GM18511 (cell line): Measurements from ENCODE around the gene ZBTB7B.

Source experiments
- ATAC-seq: cut with Tn5 transposase; IDR thresholded peaks from one replicate; pipeline ENCODE4 v1.9.1; 2021; ENCODE audit warnings: mild to moderate bottlenecking, moderate library complexity; ENCODE audit not compliant: unreplicated experiment

ZBTB7B gene

DNA sequence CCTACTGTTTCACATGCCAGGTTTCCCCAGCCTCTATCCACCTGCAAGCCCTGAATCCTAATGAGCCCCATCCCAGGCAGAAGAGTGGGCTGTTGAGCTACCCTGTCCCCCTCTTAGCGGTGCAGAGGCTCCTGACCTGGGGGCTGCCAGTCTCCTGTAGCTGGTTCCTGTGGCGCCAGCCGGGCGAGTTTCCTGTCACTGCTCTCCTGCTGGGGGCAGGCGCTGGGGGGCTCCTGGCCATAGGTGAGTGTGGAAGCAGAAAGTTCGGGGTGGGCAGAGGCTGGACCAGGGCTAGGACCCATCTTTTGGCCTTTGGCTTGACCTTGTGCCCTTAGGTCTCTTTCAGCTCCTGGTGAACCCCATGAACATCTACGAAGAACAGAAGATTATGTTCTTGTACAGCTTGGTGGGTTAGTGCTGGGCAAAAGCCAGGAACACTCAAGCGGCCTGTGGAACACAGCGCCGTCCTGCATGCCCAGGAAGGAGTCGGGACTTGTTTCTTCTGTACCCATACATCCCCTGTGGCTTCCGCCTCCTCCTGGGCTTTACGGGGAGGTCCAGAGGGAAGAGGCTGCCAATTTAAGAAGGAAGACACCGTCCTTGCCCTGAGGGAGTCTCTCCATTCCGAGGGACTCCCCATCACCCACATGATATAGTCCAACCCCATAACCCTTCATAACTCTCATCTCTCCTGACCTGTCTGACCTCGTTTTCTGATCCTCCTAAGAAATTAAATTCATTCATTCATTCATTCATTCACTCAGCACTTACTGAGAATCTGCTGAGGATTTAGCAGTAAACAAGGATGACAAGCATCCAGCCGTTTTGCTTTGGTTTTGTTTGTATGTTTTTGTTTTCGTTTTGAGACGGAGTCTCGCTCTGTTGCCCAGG lies 32.0 kb downstream of the ZBTB7B start:
- ATAC-seq, result no peak

DNA sequence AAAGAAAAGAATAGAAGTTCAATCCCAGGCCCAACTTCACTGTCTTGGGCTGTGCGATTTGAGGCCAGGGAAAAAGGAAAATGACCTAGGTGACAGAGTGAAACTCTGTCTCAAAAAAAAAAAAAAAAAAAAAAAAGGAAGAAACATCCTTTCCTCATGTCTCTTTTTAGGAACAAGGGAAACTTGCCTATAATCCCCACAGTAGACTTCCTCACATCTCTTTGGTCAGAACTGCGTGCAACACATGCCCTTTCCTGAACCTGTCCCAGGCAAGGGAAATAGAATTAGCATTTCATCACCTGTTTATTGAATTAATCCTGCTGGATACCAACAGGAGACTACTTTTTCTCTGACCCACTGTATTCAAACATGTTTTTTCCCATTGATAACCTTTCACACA lies 33.3 kb downstream of the ZBTB7B start:
- no peak for ATAC-seq

GRCh38 chr1:155037043-155037442 lies 34.4 kb downstream of the ZBTB7B start:
- no peak for ATAC-seq

DNA sequence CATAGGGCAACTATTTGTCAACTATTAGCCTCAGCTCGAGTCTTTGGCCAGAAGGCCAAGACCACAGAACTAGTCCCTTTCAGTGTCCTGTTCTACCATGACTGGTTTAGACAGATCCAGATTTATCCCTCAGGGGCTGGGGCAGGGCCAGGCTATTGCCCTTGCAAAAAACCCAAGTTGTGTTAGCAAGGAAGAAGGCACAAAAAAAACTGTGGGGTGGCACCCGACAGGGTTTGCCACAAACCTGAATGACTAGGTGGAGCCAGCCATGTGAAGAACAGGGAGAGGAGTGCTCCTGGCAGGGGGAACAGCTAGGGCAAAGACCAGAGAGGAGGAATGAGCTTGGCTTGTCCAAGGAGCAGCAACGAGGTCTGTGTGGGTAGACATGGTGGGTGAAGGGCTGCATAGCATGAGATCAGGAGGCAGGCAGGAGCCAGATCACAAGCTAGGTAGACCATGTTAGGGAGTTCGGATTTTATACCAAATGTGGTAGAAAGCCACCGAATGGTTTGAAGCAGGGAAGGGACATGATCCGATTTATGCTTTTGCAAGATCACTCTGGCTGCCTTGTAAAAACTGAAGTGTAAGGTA lies 35.3 kb downstream of the ZBTB7B start:
- ATAC-seq, result no peak

DNA sequence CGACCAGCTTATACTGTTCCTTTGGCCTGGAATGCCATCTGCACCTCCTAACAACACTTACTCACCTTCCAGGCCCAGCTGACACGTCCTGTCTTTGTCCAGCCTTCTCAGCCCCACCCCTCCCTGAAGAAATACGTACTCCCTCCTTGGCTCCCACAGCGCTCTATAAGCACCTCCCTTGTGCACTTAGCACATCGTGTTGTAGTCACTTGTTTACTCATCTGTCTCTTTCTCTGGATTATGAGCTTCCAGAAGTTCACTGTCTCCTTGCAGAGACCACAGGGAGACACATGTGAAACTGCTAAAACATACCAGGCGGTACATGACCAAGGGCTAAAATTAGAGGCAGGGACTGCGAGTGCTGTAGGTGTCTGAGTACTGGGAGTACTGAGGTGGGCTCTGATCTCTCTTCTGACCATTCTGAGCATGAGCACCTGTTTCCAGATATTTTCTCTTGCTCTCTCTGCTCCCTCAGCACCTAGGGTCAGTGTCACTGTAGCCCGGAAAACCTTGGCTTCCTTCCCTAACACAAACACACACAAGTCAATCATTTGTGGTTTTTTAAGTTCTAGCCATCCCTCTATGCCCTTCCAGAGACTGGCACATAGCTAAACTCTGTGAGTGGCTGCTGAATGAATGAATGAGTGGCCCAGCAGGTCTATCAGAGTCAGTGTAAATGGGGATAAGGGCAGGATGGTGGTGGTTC lies 36.2 kb downstream of the ZBTB7B start:
- no peak for ATAC-seq

GRCh38 chr1:155039308-155039669 lies 36.7 kb downstream of the ZBTB7B start:
- ATAC-seq, result no peak

GRCh38 chr1:155040358-155041093 lies 37.9 kb downstream of the ZBTB7B start:
- ATAC-seq, result no peak

DNA sequence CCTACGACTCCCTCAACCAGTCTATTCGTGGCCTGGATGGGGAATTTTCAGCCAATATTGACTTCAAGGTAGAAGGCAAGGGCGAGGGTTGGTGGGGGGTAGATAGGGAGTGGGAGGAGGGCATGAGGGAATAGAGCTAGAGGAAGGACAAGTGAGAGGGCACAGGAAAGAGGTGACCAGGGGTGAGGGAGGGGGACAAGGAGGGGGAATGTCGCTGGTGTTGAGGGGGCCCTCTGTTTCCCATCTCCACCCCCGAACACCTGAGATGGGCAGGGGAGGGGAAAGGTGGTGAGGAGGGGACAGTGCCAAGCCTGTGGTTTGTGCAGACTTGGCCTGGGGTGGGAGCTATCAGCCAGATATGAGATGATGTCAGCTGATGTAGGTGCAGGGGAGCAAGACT lies 40.2 kb downstream of the ZBTB7B start:
- ATAC-seq, result no peak

DNA sequence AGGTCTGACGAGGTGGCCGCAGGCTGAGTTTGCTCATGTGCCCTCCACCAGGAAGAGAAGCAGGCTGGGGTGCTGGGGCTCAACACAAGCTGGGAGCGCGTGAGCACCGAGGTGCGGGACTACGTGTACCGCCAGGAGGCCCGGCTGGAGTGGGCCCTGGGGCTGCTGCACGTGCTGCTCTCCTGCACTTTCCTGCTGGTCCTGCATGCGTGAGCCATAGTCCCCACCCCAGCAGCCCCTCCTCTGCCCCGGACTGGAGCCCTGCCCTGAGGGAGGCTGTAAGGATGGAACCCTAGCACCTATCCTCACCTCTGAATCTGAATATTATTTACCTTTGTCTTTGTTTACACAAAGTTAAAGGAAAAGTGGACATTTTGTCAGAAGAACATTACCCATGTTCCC lies 40.7 kb downstream of the ZBTB7B start:
- no peak for ATAC-seq

- no peak for ATAC-seq
Measured at GRCh38 chr1:155043793-155044192, 41.2 kb downstream of the ZBTB7B start.

- ATAC-seq, result no peak
Measured at GRCh38 chr1:155044365-155044764, 41.8 kb downstream of the ZBTB7B start.

- ATAC-seq, result no peak
Measured at GRCh38 chr1:155044812-155045657, 42.4 kb downstream of the ZBTB7B start.

DNA sequence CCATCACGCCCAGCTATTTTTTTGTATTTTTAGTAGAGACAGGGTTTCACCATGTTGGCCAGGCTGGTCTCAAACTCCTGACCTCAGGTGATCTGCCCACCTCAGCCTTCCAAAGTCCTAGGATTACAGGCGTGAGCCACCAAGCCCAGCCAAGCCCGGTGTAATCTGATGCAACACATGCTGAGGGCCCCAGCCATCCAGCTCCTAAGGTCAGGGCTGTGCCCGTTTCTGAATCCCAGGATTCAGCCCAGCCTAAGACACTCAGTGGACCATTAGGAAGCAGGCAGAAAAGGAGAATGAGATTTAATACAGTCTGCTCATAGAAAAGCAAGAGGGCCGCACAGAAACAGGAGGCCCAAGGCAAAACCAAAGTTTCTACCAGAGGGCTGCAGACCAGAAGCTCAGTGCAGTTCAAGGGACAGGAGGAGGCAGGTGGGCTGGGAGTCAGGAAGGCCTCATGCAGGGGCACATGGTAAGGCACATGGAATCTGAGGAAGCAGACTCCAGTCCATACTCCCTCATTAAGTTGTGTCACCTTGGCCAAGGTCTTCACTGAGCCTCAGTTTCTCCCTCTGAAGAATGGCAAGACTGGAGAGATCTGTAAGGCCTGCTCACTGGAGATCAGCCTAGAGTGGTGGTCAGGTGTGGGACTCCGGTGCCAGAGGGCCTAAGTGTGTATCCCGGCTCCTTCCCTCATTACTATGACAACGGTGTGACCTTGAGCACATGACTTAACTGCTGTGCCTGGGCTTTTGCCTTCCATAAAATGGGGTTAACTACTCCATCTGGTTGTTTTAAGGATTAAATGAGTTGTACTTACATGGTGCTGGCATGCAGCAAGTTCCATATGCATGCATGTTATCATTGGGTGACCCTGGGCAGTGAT lies 46.1 kb downstream of the ZBTB7B start:
- ATAC-seq, result no peak

- no peak for ATAC-seq
Measured at GRCh38 chr1:155049651-155050559, 47.3 kb downstream of the ZBTB7B start.

GRCh38 chr1:155050560-155051341 lies 48.1 kb downstream of the ZBTB7B start, which contains the start of gene ADAM15:
Gene ADAM15 (plus strand): TSS chr1:155051316. CDS start chr1:155051387, 71 bp downstream.
- peak; percentile 76 for ATAC-seq

DNA sequence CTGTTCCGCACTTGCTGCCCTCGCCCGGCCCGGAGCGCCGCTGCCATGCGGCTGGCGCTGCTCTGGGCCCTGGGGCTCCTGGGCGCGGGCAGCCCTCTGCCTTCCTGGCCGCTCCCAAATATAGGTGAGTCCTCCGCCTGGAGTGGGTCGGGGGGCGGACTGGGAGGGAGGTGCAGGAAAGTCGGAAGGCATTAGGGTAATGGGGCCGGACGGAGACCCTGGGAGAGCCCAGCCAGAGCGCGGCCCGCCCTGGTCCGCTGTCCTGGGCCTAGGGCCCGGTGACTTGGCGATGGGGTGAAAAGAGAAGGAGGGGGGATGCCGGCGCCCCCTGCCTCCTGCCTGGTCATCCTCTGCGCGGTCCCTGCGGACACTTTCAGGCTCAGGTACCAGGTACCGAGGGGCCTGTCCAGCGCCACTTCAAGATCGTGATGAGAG lies 48.8 kb downstream of the ZBTB7B start:
- no peak for ATAC-seq

DNA sequence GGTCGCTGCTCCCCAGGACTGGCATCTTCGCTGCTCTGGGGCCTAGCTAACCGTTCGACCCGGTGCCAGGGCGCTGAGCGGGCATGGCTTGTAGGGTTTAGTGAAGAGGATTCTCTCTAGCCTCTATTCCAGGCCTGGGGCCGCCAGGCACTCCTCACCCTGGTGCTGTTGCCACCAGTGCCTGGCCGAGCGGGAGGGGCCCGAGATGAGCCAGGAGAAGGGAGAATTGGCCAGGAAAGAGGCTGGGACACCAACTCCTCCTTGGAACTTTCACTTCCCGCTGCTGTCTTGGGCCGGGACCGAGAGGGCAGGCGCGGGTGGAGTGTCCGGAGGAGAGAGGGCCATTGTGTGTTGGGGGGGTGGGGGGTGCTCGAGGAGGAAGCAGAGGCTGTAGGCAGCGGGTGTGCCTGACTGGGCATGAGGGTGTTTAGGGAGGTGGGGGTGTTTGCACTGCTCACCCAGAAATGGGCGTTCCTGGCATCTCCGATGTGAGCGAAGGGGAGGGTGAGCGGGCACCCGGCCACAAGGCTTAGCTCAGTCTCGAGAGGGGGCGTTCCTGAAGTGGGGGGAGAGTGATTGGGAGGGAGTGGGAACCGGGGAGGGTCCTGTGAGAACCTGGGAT lies 49.3 kb downstream of the ZBTB7B start:
- peak; percentile 28 for ATAC-seq
